ENCODE data around the gene DKK3.

GRCh38 chr11:11982461-11982860, 26.0 kb downstream of the DKK3 start:
- TF ChIP-seq YY1 (IDR thresholded peaks at IDR 0.05; ENCODE audit: insufficient read depth, insufficient read length) (no peak), ZNF274 (IDR thresholded peaks at IDR 0.05; ENCODE audit: low read depth, low read length) (no peak), SUZ12 (IDR thresholded peaks at IDR 0.05; ENCODE audit: extremely low read depth, insufficient read depth, insufficient read length) (no peak)
